ENCODE results near the gene SART3. TPM values are rescaled to one million over a fixed set of nuclear protein-coding genes. Genes with fewer than 3 reads are reported as not detected.

Gene SART3
- total and polyA plus RNA-seq, 4 donors, result 5.9 to 37.1 (median 23.5) TPM

DNA sequence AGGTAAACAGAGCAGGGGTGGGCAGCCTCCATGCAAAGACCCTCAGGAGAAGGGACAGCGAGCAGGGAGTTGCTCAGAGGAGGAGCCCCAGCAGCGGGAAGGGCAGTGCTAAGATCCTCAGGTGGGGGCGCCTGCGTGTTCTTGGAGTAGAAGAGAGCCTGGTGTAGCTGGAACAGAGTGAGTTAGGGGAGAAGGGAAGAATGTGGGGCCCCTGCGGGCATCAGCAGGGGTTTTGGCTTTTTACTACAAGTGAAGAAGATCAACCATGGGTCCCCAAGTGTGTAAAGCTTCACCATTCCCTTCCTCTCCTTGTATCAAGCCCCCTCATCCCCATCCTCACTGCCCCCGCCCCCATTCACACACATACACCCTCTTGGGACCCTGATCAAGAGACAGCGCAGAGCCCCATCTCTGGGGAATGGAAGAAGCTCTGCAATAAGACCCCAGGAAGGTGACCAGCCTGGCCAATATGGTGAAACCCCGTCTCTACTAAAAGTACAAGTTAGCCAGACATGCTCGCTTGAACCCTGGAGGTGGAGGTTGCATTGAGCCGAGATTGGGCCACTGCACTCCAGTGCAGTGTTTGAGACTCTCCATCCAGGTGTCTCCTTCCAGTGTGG lies 47.1 kb upstream of the SART3 start:
- TF ChIP-seq JUND (IDR thresholded peaks at IDR 0.05), result no peak
- TF ChIP-seq EGR1 (IDR thresholded peaks at IDR 0.05; ENCODE audit: low read depth in 2 of 2), result no peak
- TF ChIP-seq FOXA2 (IDR thresholded peaks at IDR 0.05), result no peak
- no peak for TF ChIP-seq ZBTB33 (IDR thresholded peaks at IDR 0.05)
- TF ChIP-seq RAD21 (IDR thresholded peaks at IDR 0.05), result no peak
- TF ChIP-seq FOXA1 (IDR thresholded peaks at IDR 0.05), result no peak
- TF ChIP-seq HNF4A (conservative IDR thresholded peaks at IDR 0.05), result no peak
- TF ChIP-seq YY1 (IDR thresholded peaks at IDR 0.05), result no peak
- no peak for TF ChIP-seq GABPA (IDR thresholded peaks at IDR 0.05 in 1 of 2, conservative IDR thresholded peaks at IDR 0.05 in 1 of 2)
- no peak for TF ChIP-seq RXRA (IDR thresholded peaks at IDR 0.05)
- TF ChIP-seq, protein P1, sequence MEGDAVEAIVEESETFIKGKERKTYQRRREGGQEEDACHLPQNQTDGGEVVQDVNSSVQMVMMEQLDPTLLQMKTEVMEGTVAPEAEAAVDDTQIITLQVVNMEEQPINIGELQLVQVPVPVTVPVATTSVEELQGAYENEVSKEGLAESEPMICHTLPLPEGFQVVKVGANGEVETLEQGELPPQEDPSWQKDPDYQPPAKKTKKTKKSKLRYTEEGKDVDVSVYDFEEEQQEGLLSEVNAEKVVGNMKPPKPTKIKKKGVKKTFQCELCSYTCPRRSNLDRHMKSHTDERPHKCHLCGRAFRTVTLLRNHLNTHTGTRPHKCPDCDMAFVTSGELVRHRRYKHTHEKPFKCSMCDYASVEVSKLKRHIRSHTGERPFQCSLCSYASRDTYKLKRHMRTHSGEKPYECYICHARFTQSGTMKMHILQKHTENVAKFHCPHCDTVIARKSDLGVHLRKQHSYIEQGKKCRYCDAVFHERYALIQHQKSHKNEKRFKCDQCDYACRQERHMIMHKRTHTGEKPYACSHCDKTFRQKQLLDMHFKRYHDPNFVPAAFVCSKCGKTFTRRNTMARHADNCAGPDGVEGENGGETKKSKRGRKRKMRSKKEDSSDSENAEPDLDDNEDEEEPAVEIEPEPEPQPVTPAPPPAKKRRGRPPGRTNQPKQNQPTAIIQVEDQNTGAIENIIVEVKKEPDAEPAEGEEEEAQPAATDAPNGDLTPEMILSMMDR (IDR thresholded peaks at IDR 0.05; ENCODE audit: low read depth, low read length, missing input control), result no peak
- TF ChIP-seq HNF4G (IDR thresholded peaks at IDR 0.05), result no peak
- no peak for TF ChIP-seq NR2F2 (IDR thresholded peaks at IDR 0.05)
- TF ChIP-seq REST (IDR thresholded peaks at IDR 0.05), result no peak
- TF ChIP-seq TAF1 (conservative IDR thresholded peaks at IDR 0.05), result no peak
- no peak for TF ChIP-seq SP1 (IDR thresholded peaks at IDR 0.05)
- TF ChIP-seq MAX (IDR thresholded peaks at IDR 0.05), result no peak
- no peak for TF ChIP-seq ATF3 (IDR thresholded peaks at IDR 0.05)
- WGBS, result 84% methylated on average over 10 of the region's 10 CpGs

More for the DNA sequence above, 47.1 kb upstream of the SART3 start:
- no peaks in the 10 kb centered on the region for H3K4me1 ChIP-seq (ENCODE audit: control insufficient read depth in 4 of 4, insufficient read depth in 4 of 4, low read length in 3 of 4)
- no peaks in the 10 kb centered on the region for H3K9me3 ChIP-seq (ENCODE audit: control insufficient read depth in 4 of 4, low read length in 3 of 4)
- H3K27ac ChIP-seq (ENCODE audit: low read depth in 1 of 2, low read length in 2 of 2), result no peak overlapping the region
- DNase-seq (ENCODE audit: low spot score), result no peak
- no peak overlapping the region for H3K4me3 ChIP-seq (ENCODE audit: low read depth in 1 of 3, low read length in 3 of 3)
- H3K27me3 ChIP-seq (ENCODE audit: control insufficient read depth in 4 of 4, insufficient read depth in 4 of 4, low read length in 3 of 4), result no peaks in the 10 kb centered on the region
- no peak overlapping the region for H3K9ac ChIP-seq (ENCODE audit: low read depth in 1 of 2, low read length in 2 of 2)
- H3K36me3 ChIP-seq (ENCODE audit: control insufficient read depth in 4 of 4, insufficient read depth in 3 of 4, low read depth in 1 of 4, low read length in 3 of 4), result no peaks in the 10 kb centered on the region

Data from liver (tissue), 9 donors.